Cortex of kidney (tissue), 1 donor: ENCODE measurements around the gene NUAK2.

Experiments
- DNase-seq: peaks from one replicate; lab custom pipeline; 2025; lab: John Stamatoyannopoulos, UW

The NUAK2 gene

GRCh38 chr1:205319081-205320018 is 2.2 kb downstream of the NUAK2 start:
- no peak for DNase-seq

GRCh38 chr1:205318231-205318991 is 3.1 kb downstream of the NUAK2 start:
- no peak for DNase-seq

GRCh38 chr1:205317311-205317917 is 4.1 kb downstream of the NUAK2 start:
- DNase-seq, result no peak

- DNase-seq, result no peak
Observed at GRCh38 chr1:205316161-205316566, 5.4 kb downstream of the NUAK2 start.

GRCh38 chr1:205315008-205315618 is 6.4 kb downstream of the NUAK2 start:
- no peak for DNase-seq

- no peak for DNase-seq
Observed at GRCh38 chr1:205313563-205314308, 7.8 kb downstream of the NUAK2 start.

- DNase-seq, result no peak
Observed at GRCh38 chr1:205312866-205313562, 8.5 kb downstream of the NUAK2 start.

GRCh38 chr1:205310976-205311704 is 10.4 kb downstream of the NUAK2 start:
- DNase-seq, result no peak

GRCh38 chr1:205309741-205310140 is 11.8 kb downstream of the NUAK2 start:
- no peak for DNase-seq

GRCh38 chr1:205306929-205307566 is 14.5 kb downstream of the NUAK2 start:
- DNase-seq, result no peak

GRCh38 chr1:205304695-205305070 is 16.9 kb downstream of the NUAK2 start:
- no peak for DNase-seq

- no peak for DNase-seq
Observed at GRCh38 chr1:205304046-205304694, 17.4 kb downstream of the NUAK2 start.

GRCh38 chr1:205303247-205303888 is 18.2 kb downstream of the NUAK2 start:
- DNase-seq, result no peak

GRCh38 chr1:205301842-205302588 is 19.5 kb downstream of the NUAK2 start:
- no peak for DNase-seq

- DNase-seq, result no peak
Observed at GRCh38 chr1:205301205-205301821, 20.2 kb downstream of the NUAK2 start.

- no peak for DNase-seq
Observed at GRCh38 chr1:205300149-205300548, 21.4 kb downstream of the NUAK2 start.
